Common myeloid progenitor, CD34-positive (primary cell): Measurements from ENCODE around the gene CFAP58.
A peak's percentile ranks its signal among the peaks of the same experiment; 100 is the strongest.

Source experiments
- CTCF ChIA-PET: fragments of 350-600 bp; sonication (Branson Sonifier 250); formaldehyde crosslinking; loops from one replicate; lab custom pipeline; 2021; ENCODE audit warnings: antibody characterized with exemption; lab: Charles Lee
- POLR2A ChIA-PET: fragments of 350-600 bp; sonication (Branson Sonifier 250); formaldehyde crosslinking; loops from one replicate; lab custom pipeline; 2021; ENCODE audit warnings: antibody characterized with exemption; lab: Charles Lee
- DNase-seq, 3 donors: peaks; one replicate each; pipeline versions ENCODE4 v3.0.0 to v3.0.0-alpha.2; 2013
- H3K27ac ChIP-seq, 2 experiments: 1 replicate in 1 of 2; 2 replicates in 1 of 2; pipeline ENCODE4 v1.7.0; 2013; ENCODE audit warnings: inconsistent platforms in 2 of 2, low read length in 2 of 2, mild to moderate bottlenecking in 2 of 2, low read depth in 1 of 2, moderate library complexity in 1 of 2; ENCODE audit not compliant: severe bottlenecking in 2 of 2, insufficient read depth in 1 of 2, poor library complexity in 1 of 2
- H3K27me3 ChIP-seq, 5 experiments: replicated peaks in 2 of 5; 1 replicate in 3 of 5; 2 replicates in 2 of 5; pipeline versions ENCODE4 v1.6.1 to v1.7.0; 2013; ENCODE audit warnings: low read length in 4 of 5, mild to moderate bottlenecking in 2 of 5, moderate library complexity in 2 of 5, inconsistent platforms in 1 of 5; ENCODE audit not compliant: insufficient read depth in 5 of 5, control insufficient read depth in 4 of 5
- H3K36me3 ChIP-seq, 4 experiments: 1 replicate in 2 of 4; 2 replicates in 2 of 4; pipeline versions ENCODE4 v1.6.1 to v1.7.0; 2013; ENCODE audit warnings: low read length in 3 of 4, control low read depth in 1 of 4, mild to moderate bottlenecking in 1 of 4; ENCODE audit not compliant: control insufficient read depth in 4 of 4, insufficient read depth in 4 of 4
- H3K4me1 ChIP-seq, 4 experiments: 1 replicate in 3 of 4; 2 replicates in 1 of 4; pipeline versions ENCODE4 v1.6.1 to v1.7.1; 2013; ENCODE audit warnings: low read length in 3 of 4, mild to moderate bottlenecking in 3 of 4, control low read depth in 1 of 4, inconsistent platforms in 1 of 4, moderate library complexity in 1 of 4; ENCODE audit not compliant: control insufficient read depth in 4 of 4, insufficient read depth in 4 of 4; ENCODE audit errors: control extremely low read depth in 1 of 4
- H3K4me3 ChIP-seq, 7 experiments: 1 replicate in 4 of 7; 2 replicates in 3 of 7; pipeline versions ENCODE4 v1.5.1 to v1.7.0; 2013; ENCODE audit warnings: mild to moderate bottlenecking in 7 of 7, low read length in 6 of 7, moderate library complexity in 6 of 7, inconsistent platforms in 2 of 7, low read depth in 2 of 7, control low read depth in 1 of 7; ENCODE audit not compliant: insufficient read depth in 4 of 7, control insufficient read depth in 1 of 7; ENCODE audit errors: extremely low read depth in 1 of 7
- H3K9me3 ChIP-seq, 5 experiments: 1 replicate in 4 of 5; 2 replicates in 1 of 5; pipeline versions ENCODE4 v1.6.1 to v1.7.1; 2013; ENCODE audit warnings: low read length in 4 of 5, mild to moderate bottlenecking in 2 of 5, inconsistent platforms in 1 of 5, low read depth in 1 of 5, moderate library complexity in 1 of 5; ENCODE audit not compliant: control insufficient read depth in 4 of 5, insufficient read depth in 2 of 5; ENCODE audit errors: control extremely low read depth in 1 of 5
- WGBS: methylation state at CpG from one replicate; pipeline ENCODE4 v1.1.5; 2013; ENCODE audit not compliant: insufficient coverage; 5-methylcytosine and 5-hydroxymethylcytosine counted together

CFAP58 gene

DNA sequence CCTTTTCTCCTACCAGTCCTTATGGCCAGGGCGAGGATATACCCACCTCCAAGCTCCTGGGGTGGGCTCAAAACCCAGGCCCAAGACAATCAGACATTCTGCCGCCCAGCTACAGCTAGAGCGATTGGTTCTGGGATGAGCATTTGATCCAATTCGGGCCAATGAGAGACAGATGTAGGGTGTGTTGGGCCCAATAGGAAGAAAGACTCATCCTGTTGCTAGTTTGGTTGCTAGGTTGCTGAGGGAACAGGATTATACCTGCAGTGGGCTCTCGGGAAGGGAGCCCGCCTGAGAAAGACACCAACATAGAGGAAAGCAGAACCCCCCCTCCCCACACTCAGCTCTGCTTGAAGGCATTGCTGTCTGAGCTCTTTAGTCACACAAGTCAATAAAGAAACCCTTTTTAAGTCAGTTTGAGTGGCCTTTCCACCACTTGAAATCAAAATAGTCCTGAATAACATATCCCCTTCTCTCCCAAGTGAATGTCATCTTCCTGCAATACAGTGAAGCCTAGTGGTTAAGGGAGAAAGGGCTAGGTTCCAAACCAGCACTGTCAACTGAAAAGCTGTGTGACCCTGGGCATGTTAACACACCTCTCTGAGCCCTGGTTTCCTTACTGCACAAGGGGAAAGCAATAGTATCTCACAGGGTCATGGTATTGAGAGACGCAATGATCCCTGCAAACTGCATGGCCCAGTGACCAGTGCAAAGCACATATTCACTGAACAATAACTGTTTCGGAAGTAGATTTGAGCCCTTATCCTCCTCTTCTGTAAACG, 37.1 kb upstream of the CFAP58 start:
- H3K27me3 ChIP-seq: no peaks in the 10 kb centered on the region
- POLR2A ChIA-PET: no interaction called here
- H3K4me1 ChIP-seq: peaks cover 6 to 46% (median 37%) of the 10 kb centered on the region in 4 experiments
- no peak for DNase-seq
- no peak overlapping the region for H3K27ac ChIP-seq
- peaks cover 4 to 62% (median 34%) of the 10 kb centered on the region in 4 experiments for H3K36me3 ChIP-seq
- no peaks in the 10 kb centered on the region for H3K9me3 ChIP-seq
- 94% methylated on average over 6 of the region's 9 CpGs for WGBS
- no peak overlapping the region for H3K4me3 ChIP-seq
- CTCF ChIA-PET: interaction anchor here (0.9 to 8.9 kb wide), 8 partner anchors 12 to 43 kb away, joined by 3 to 75 read pairs (median 7); partner anchors contain the start of gene ITPRIP

DNA sequence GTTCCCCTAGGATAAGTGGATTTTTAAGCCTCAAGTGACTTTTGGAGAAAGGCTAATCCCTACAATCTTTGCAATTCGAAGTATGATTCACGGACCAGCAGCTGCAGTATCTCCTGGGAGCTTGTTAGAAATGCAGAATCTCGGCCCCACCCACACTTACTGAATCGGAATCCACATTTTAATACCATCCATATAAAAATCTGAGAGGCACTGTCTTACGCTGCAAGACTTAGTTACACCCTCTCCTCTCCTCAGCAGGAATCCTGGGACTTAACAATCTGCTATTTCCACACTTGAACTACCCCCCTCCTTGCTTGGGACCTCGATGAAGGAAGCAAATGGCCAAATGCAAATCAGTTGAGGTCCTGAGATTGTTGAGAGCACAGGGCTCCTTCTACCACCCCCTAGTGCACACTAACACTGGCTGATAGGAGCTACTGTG, 36.3 kb upstream of the CFAP58 start:
- no peak overlapping the region for H3K27ac ChIP-seq
- 88% methylated on average over 6 of the region's 6 CpGs for WGBS
- ChIA-PET CTCF (interaction anchor here (1.8 to 8.9 kb wide), 5 partner anchors 12 to 43 kb away, joined by 5 to 75 read pairs (median 12); partner anchors contain the start of gene ITPRIP), POLR2A (no interaction called here)
- H3K27me3 ChIP-seq: no peaks in the 10 kb centered on the region
- DNase-seq: no peak
- peaks cover 7 to 47% (median 37%) of the 10 kb centered on the region in 4 experiments for H3K4me1 ChIP-seq
- H3K36me3 ChIP-seq: peaks cover 4 to 56% (median 34%) of the 10 kb centered on the region in 4 experiments
- H3K4me3 ChIP-seq: no peak overlapping the region
- H3K9me3 ChIP-seq: no peaks in the 10 kb centered on the region

DNA sequence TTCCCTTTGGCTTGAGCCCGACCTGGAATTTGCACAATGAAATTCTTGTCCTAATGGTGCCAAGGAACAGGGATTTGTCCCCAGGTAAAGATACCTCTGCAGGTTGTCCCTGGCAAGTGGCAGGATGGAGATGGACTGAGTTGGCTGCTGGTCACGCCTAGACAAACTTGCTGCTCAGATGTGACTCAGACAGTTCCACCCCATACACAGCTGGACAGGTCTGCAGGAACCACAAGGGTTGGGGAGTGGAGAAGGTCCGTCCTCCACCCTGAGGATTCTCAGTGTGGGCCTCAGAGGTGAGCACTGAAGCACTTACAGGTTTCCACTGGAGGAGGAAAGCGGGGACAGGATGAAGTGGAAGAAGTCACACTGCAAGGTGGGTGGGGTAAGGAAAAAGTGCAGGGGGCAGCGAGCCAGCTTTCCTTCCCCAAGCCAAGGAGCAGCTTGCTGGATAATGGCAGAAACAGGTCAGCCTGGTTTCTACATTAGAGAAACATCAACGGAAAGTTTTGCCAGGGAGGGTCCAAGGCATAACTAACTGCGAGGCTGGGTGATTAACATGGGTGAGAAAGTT, 35.8 kb upstream of the CFAP58 start:
- Histone ChIP-seq H3K4me1 (peaks cover 8 to 47% (median 37%) of the 10 kb centered on the region in 4 experiments), H3K4me3 (no peak overlapping the region), H3K27me3 (no peaks in the 10 kb centered on the region), H3K36me3 (peaks cover 4 to 51% (median 32%) of the 10 kb centered on the region in 4 experiments), H3K27ac (no peak overlapping the region), H3K9me3 (no peaks in the 10 kb centered on the region)
- no peak for DNase-seq
- CTCF ChIA-PET: interaction anchor here (1.1 to 8.9 kb wide), 6 partner anchors 13 to 44 kb away, joined by 4 to 75 read pairs (median 10); partner anchors contain the start of gene ITPRIP
- WGBS: 98% methylated on average over 5 of the region's 7 CpGs
- POLR2A ChIA-PET: no interaction called here

DNA sequence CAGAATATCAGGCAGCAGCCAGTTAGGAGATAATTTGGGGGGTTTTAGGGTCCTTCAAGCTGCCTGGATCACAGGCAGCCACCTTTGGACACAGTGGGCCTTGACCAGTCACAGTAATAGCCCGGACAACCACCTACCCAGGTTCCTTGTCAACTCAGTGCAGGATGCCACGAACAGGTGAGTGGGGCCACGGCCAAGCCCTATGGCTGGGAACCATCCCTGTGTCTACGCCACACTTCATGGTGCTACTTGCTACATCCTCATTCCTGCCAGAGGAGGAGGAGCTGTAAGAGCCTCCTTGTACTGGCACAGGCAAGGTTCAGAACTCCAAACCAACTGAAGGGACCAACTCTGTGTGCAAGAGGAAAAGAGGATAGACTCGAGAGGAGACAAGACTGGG, 35.3 kb upstream of the CFAP58 start:
- Histone ChIP-seq H3K36me3 (peaks cover 4 to 49% (median 27%) of the 10 kb centered on the region in 4 experiments), H3K27me3 (no peaks in the 10 kb centered on the region), H3K27ac (no peak overlapping the region), H3K4me1 (peaks cover 8 to 47% (median 37%) of the 10 kb centered on the region in 4 experiments), H3K9me3 (no peaks in the 10 kb centered on the region), H3K4me3 (no peak overlapping the region)
- 93% methylated on average over 3 of the region's 5 CpGs for WGBS
- ChIA-PET CTCF (interaction anchor here (0.8 to 3.2 kb wide), 6 partner anchors 12 to 44 kb away, joined by 3 to 12 read pairs (median 4); partner anchors contain the start of gene ITPRIP), POLR2A (no interaction called here)
- no peak for DNase-seq

DNA sequence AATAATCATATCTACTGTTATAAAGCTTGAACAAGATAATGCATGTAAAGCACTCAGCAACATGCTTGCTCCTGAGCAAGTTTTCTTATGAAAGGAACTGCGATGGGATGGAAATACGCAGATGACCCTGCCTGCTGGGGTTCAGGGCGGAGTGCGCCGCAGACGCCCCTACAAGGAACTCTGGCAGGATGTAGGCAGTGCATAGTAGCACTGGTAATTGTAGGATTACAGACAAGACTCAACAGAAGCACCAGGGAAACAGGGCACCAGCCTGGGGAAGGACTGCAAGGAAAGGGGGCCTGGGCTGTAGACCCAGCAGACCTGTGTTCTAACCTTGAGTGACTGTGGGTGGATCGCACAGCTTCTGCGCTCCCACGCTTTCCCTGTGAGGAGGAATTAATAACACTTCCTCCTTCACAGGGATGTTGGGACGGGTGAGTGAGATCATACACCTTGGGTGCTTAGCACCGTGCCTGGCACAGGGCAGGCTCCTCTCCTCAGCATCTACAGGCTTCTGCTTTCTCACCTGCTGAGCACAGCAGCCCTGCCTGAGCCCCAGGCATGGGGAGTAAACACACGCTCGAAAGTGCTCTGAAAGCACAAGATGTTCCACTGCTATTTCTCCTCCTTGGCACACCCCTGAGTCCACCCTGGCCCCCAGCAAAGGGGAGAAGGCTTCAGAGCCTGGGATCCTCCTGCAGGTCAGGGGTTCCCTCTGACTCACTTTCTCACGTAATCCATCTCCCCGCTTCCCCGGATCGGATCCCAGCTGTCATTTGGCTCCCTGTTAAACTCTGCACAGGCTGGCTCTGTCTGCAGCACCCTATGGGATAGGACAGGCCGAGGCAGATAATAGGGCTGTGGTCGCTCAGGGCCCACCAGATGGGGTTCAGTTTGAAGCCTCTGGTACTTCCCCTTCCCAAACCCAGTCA, 34.6 kb upstream of the CFAP58 start:
- ChIA-PET POLR2A (no interaction called here), CTCF (interaction anchor here (0.8 to 3.2 kb wide), 5 partner anchors 13 to 27 kb away, joined by 3 to 9 read pairs (median 4); partner anchors contain the start of gene ITPRIP)
- H3K27me3 ChIP-seq: no peaks in the 10 kb centered on the region
- H3K9me3 ChIP-seq: no peaks in the 10 kb centered on the region
- peaks cover 10 to 54% (median 45%) of the 10 kb centered on the region in 4 experiments for H3K4me1 ChIP-seq
- no peak overlapping the region for H3K27ac ChIP-seq
- H3K4me3 ChIP-seq: no peak overlapping the region
- peaks cover 0 to 44% (median 20%) of the 10 kb centered on the region in 4 experiments for H3K36me3 ChIP-seq
- WGBS: 81% methylated on average over 17 of the region's 19 CpGs
- peak in 1 of 3 donors; percentile 53 for DNase-seq

DNA sequence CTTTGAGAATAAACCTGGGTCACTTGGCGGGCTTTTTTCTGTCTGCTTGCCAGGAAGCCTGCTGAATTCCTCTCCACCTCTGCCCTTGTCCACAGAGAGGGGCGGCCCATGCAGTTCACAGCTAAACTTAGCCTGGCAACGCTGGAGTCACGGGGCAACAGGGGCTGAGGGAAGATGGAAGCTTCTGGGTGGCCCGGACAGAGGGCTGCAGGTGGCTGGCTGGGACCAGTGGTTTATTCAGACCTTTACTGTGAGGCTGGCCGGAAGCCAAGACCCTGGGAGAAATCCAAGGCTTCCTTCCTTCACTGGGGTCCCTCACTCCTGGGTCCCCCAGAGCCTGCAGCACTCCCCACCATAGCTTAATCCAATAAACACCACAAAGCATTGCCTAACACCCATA, 32.4 kb upstream of the CFAP58 start:
- peaks cover 0 to 23% (median 3%) of the 10 kb centered on the region in 4 experiments for H3K36me3 ChIP-seq
- POLR2A ChIA-PET: no interaction called here
- H3K27me3 ChIP-seq: no peaks in the 10 kb centered on the region
- H3K27ac ChIP-seq: no peak overlapping the region
- H3K9me3 ChIP-seq: no peaks in the 10 kb centered on the region
- WGBS: 94% methylated on average over 5 of the region's 6 CpGs
- no peak for DNase-seq
- CTCF ChIA-PET: interaction anchor here (0.9 to 2.1 kb wide), 9 partner anchors 9 to 47 kb away, joined by 3 to 12 read pairs (median 7); no protein-coding TSS in a partner anchor
- peaks cover 14 to 76% (median 66%) of the 10 kb centered on the region in 4 experiments for H3K4me1 ChIP-seq
- H3K4me3 ChIP-seq: no peak overlapping the region
